Activated CD8-positive, alpha-beta memory T cell treated with anti-CD3 and anti-CD28 coated beads for 24 hours (primary cell): Measurements from ENCODE around the gene HOTAIR.

Source experiments
- DNase-seq: peaks from one replicate; pipeline ENCODE4 v3.0.0-alpha.2; 2020

HOTAIR gene

GRCh38 chr12:53940443-53941014, 34.2 kb downstream of the HOTAIR start:
- no peak for DNase-seq

- DNase-seq: no peak
Measured at GRCh38 chr12:53939141-53940108, 35.3 kb downstream of the HOTAIR start.

GRCh38 chr12:53938326-53939140, 36.2 kb downstream of the HOTAIR start, which contains the start of gene HOXC13:
Gene HOXC13, plus strand, starts transcription at chr12:53938831. Its CDS starts 76 bp downstream, at chr12:53938907.
- no peak for DNase-seq

GRCh38 chr12:53937596-53938325, 37.0 kb downstream of the HOTAIR start:
- DNase-seq: no peak

- DNase-seq: no peak
Measured at GRCh38 chr12:53937099-53937498, 37.7 kb downstream of the HOTAIR start.

- DNase-seq: no peak
Measured at GRCh38 chr12:53935383-53936341, 39.1 kb downstream of the HOTAIR start.

GRCh38 chr12:53932915-53933314, 41.8 kb downstream of the HOTAIR start:
- no peak for DNase-seq

- DNase-seq: no peak
Measured at GRCh38 chr12:53931844-53932581, 42.7 kb downstream of the HOTAIR start.

- no peak for DNase-seq
Measured at GRCh38 chr12:53930591-53931255, 44.0 kb downstream of the HOTAIR start.

- no peak for DNase-seq
Measured at GRCh38 chr12:53929527-53929926, 45.2 kb downstream of the HOTAIR start.

GRCh38 chr12:53928054-53928835, 46.5 kb downstream of the HOTAIR start:
- no peak for DNase-seq

GRCh38 chr12:53927220-53928029, 47.3 kb downstream of the HOTAIR start:
- DNase-seq: no peak

GRCh38 chr12:53924521-53925405, 50.0 kb downstream of the HOTAIR start:
- no peak for DNase-seq

- no peak for DNase-seq
Measured at GRCh38 chr12:53916788-53917655, 57.7 kb downstream of the HOTAIR start.
